Vagina (tissue), 2 donors: Measurements from ENCODE around the gene ARPP21. TPM values are rescaled to one million over a fixed set of nuclear protein-coding genes. Genes with fewer than 3 reads are reported as not detected.

Source experiments
- DNase-seq, 2 donors: peaks; one replicate each; pipeline ENCODE4 v3.0.0-alpha.2; 2017; ENCODE audit errors: extremely low spot score in 2 of 2
- H3K27ac ChIP-seq: fragments of 200-600 bp; sonication (generic); one replicate; pipeline ENCODE4 v1.5.1; 2019
- H3K27me3 ChIP-seq: fragments of 200-600 bp; sonication (generic); one replicate; pipeline ENCODE4 v1.5.1; 2019
- H3K36me3 ChIP-seq, 2 donors: fragments of 200-600 bp; sonication (generic); one replicate each; pipeline ENCODE4 v1.5.1; 2017 to 2019
- H3K4me1 ChIP-seq: fragments of 200-600 bp; sonication (generic); one replicate; pipeline ENCODE4 v1.5.1; 2019
- H3K4me3 ChIP-seq, 2 donors: fragments of 200-600 bp; sonication (generic); 1 replicate in 1 of 2; 2 replicates in 1 of 2; pipeline ENCODE4 v1.5.1; 2016 to 2019
- H3K9me3 ChIP-seq: fragments of 200-600 bp; sonication (generic); one replicate; pipeline ENCODE4 v1.5.1; 2019
- CTCF ChIP-seq, 3 experiments: fragments of 450-650 bp in 2 of 3; fragments of 200-600 bp in 1 of 3; sonication (generic) in 1 of 3; IDR thresholded peaks; one replicate each; pipeline ENCODE4 v1.5.1; 2017 to 2019; ENCODE audit warnings: antibody characterized with exemption in 3 of 3, mild to moderate bottlenecking in 2 of 3, moderate library complexity in 2 of 3
- POLR2A ChIP-seq, 2 donors: fragments of 450-650 bp; IDR thresholded peaks; one replicate each; pipeline ENCODE4 v1.6.1; 2017; ENCODE audit warnings: antibody characterized with exemption in 2 of 2, mild to moderate bottlenecking in 2 of 2, moderate library complexity in 2 of 2
- POLR2AphosphoS5 ChIP-seq, 2 donors: sonication (generic); formaldehyde crosslinking; IDR thresholded peaks; one replicate each; pipeline ENCODE4 v1.9.0; 2017; ENCODE audit warnings: antibody characterized with exemption in 2 of 2, mild to moderate bottlenecking in 2 of 2, low read depth in 1 of 2; ENCODE audit not compliant: insufficient read depth in 1 of 2
- intact Hi-C: fragments of 100-400 bp; cut with DNase I; formaldehyde crosslinking; loops from one replicate; pipeline ENCODE4 v1.15.1; 2023
- total RNA-seq: library from RNA; depleted of rRNA; stranded (reverse); fragments of >200 nt; gene quantifications from one replicate; pipeline ENCODE4 v1.2.3, GENCODE V29; 2016

Gene ARPP21
- total RNA-seq, 1 donor from 2014 or later = not detected

- no peak for TF ChIP-seq POLR2A (IDR thresholded peaks at IDR 0.05)
- no peak for TF ChIP-seq CTCF (IDR thresholded peaks at IDR 0.05)
- no peak for TF ChIP-seq POLR2AphosphoS5 (IDR thresholded peaks at IDR 0.05; ENCODE audit: insufficient read depth in 1 of 2, low read depth in 1 of 2)
- no peak overlapping the region for H3K27ac ChIP-seq
- H3K36me3 ChIP-seq = no peaks in the 10 kb centered on the region
- H3K9me3 ChIP-seq = no peaks in the 10 kb centered on the region
- H3K4me1 ChIP-seq = no peaks in the 10 kb centered on the region
- intact Hi-C loops = no loop called here
- no peak for DNase-seq
- H3K27me3 ChIP-seq = no peaks in the 10 kb centered on the region
- no peak overlapping the region for H3K4me3 ChIP-seq
Measured at GRCh38 chr3:35743218-35743617, 103.9 kb downstream of the ARPP21 start.

GRCh38 chr3:35744419-35744818 lies 105.1 kb downstream of the ARPP21 start:
- no peak for TF ChIP-seq POLR2AphosphoS5 (IDR thresholded peaks at IDR 0.05; ENCODE audit: insufficient read depth in 1 of 2, low read depth in 1 of 2)
- TF ChIP-seq CTCF (IDR thresholded peaks at IDR 0.05) = no peak
- TF ChIP-seq POLR2A (IDR thresholded peaks at IDR 0.05) = no peak

GRCh38 chr3:35745351-35745750 lies 106.0 kb downstream of the ARPP21 start:
- intact Hi-C loops = no loop called here

More at GRCh38 chr3:35744419-35744818, 105.1 kb downstream of the ARPP21 start:
- Histone ChIP-seq H3K4me3 (no peak overlapping the region), H3K27me3 (no peaks in the 10 kb centered on the region), H3K27ac (no peak overlapping the region), H3K36me3 (no peaks in the 10 kb centered on the region), H3K4me1 (no peaks in the 10 kb centered on the region), H3K9me3 (no peaks in the 10 kb centered on the region)
- intact Hi-C loops = no loop called here
- DNase-seq = no peak

GRCh38 chr3:35745802-35746484 lies 106.6 kb downstream of the ARPP21 start:
- no peak overlapping the region for H3K27ac ChIP-seq
- H3K9me3 ChIP-seq = no peaks in the 10 kb centered on the region
- TF ChIP-seq CTCF (IDR thresholded peaks at IDR 0.05) = no peak
- no peak for TF ChIP-seq POLR2A (IDR thresholded peaks at IDR 0.05)
- no peak for TF ChIP-seq POLR2AphosphoS5 (IDR thresholded peaks at IDR 0.05; ENCODE audit: insufficient read depth in 1 of 2, low read depth in 1 of 2)
- no peak overlapping the region for H3K4me3 ChIP-seq
- no peak for DNase-seq
- H3K27me3 ChIP-seq = no peaks in the 10 kb centered on the region
- intact Hi-C loops = no loop called here
- no peaks in the 10 kb centered on the region for H3K36me3 ChIP-seq
- no peaks in the 10 kb centered on the region for H3K4me1 ChIP-seq

More at GRCh38 chr3:35745351-35745750, 106.0 kb downstream of the ARPP21 start:
- Histone ChIP-seq H3K27ac (no peak overlapping the region), H3K27me3 (no peaks in the 10 kb centered on the region), H3K36me3 (no peaks in the 10 kb centered on the region), H3K9me3 (no peaks in the 10 kb centered on the region), H3K4me1 (no peaks in the 10 kb centered on the region), H3K4me3 (no peak overlapping the region)
- TF ChIP-seq POLR2AphosphoS5 (IDR thresholded peaks at IDR 0.05; ENCODE audit: insufficient read depth in 1 of 2, low read depth in 1 of 2) (no peak), CTCF (IDR thresholded peaks at IDR 0.05) (no peak), POLR2A (IDR thresholded peaks at IDR 0.05) (no peak)
- no peak for DNase-seq

- Histone ChIP-seq H3K36me3 (no peaks in the 10 kb centered on the region), H3K27ac (no peak overlapping the region), H3K4me3 (no peak overlapping the region), H3K9me3 (no peaks in the 10 kb centered on the region), H3K27me3 (no peaks in the 10 kb centered on the region), H3K4me1 (no peaks in the 10 kb centered on the region)
- DNase-seq = no peak
- TF ChIP-seq POLR2A (IDR thresholded peaks at IDR 0.05) (no peak), POLR2AphosphoS5 (IDR thresholded peaks at IDR 0.05; ENCODE audit: insufficient read depth in 1 of 2, low read depth in 1 of 2) (no peak), CTCF (IDR thresholded peaks at IDR 0.05) (no peak)
- intact Hi-C loops = no loop called here
Measured at GRCh38 chr3:35746492-35746891, 107.2 kb downstream of the ARPP21 start.
